Stimulated activated effector memory CD8-positive, alpha-beta T cell treated with anti-CD3 and anti-CD28 coated beads, Interleukin-12 subunit alpha, Interleukin-12 subunit beta, amount 100 ng/mL, for 72 hours (primary cell): ENCODE data around the gene TBC1D22A.
A peak's percentile ranks its signal among the peaks of the same experiment; 100 is the strongest.
"Not testable (repeated sequence)": the region's sequence is repeated elsewhere in the genome, so short reads cannot be mapped to it uniquely, and the experiment has no call there.

Source experiments
- ATAC-seq: fragments of 150-1000 bp; cut with Tn5 transposase; 2 replicates; pipeline ENCODE4 v1.10.0; 2021
- DNase-seq, 2 donors: peaks; one replicate each; pipeline ENCODE4 v3.0.0; 2021 to 2022; ENCODE audit warnings: low spot score in 2 of 2
- H3K27ac Mint-ChIP-seq: one replicate; pipeline ENCODE4 v1.8.0; 2022; ENCODE audit warnings: mild to moderate bottlenecking, mixed read lengths
- H3K36me3 Mint-ChIP-seq: one replicate; pipeline ENCODE4 v1.8.0; 2022; ENCODE audit warnings: mild to moderate bottlenecking, mixed read lengths
- H3K4me1 Mint-ChIP-seq: one replicate; pipeline ENCODE4 v1.8.0; 2022; ENCODE audit warnings: mixed read lengths
- H3K4me3 Mint-ChIP-seq: one replicate; pipeline ENCODE4 v1.8.0; 2022; ENCODE audit warnings: mild to moderate bottlenecking, mixed read lengths
- H3K9me3 Mint-ChIP-seq: one replicate; pipeline ENCODE4 v1.8.0; 2022; ENCODE audit warnings: mixed read lengths

Gene TBC1D22A

DNA sequence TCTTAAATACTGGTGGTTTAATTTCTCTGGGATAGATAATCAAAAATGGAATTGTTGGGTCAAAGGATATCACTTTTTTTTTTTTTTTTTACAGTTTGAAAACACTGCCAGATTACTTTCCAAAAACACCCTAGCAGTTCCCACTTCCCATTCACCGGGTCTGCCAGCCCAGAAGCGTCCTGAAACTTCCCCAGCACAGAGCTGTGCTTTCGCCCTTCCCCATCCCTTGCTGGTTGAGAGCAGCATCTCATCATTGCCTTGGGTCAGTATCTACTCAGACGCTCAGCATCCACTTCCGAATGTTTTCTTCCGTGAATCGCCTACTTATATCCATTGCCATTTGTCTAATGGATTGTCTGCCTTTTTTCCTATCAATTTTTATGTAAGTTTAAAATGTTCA is 29.9 kb upstream of the TBC1D22A start:
- H3K4me3 Mint-ChIP-seq, result peak overlapping the region; percentile 76
- no peaks in the 10 kb centered on the region for H3K9me3 Mint-ChIP-seq
- DNase-seq, result no peak
- peaks cover 73% of the 10 kb centered on the region for H3K4me1 Mint-ChIP-seq
- peaks cover 84% of the 10 kb centered on the region for H3K36me3 Mint-ChIP-seq
- H3K27ac Mint-ChIP-seq, result peak overlapping the region; percentile 94
- ATAC-seq, result no peak

GRCh38 chr22:46734213-46734722 is 28.2 kb upstream of the TBC1D22A start:
- H3K9me3 Mint-ChIP-seq, DNase-seq, ATAC-seq: not testable (repeated sequence)
- H3K4me1 Mint-ChIP-seq, result peaks cover 67% of the 10 kb centered on the region
- peaks cover 72% of the 10 kb centered on the region for H3K36me3 Mint-ChIP-seq
- H3K4me3 Mint-ChIP-seq, result peak overlapping the region; percentile 97
- peak overlapping the region; percentile 97 for H3K27ac Mint-ChIP-seq

DNA sequence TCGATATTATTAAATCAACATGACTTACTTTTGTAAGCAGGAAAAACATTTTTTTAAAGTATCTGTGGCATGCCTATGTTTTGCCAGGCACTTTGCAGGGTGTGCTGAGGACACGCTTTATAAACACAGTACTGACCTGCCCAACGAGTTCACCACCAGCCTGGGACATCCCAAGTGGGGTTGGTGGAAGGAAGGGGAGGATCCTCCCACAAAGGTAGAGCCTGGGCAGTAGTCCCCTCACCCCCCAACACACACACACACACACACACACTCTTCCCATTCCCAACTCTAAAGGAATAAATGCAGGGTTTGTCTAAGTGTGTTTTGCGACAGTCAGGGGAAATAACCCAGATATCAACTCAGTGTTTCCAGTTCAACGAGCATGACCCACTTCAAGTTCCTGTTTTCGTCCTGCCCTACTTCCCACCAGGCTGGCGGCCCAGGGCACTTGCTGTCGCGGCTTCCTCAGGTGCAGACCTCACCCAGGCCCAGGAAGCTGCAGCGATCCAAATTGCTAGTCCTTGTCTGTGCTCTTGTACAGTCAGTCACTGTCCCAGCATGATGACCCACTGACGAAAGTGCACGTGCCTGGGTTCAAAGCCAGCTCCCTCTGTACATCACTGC is 27.5 kb upstream of the TBC1D22A start:
- peaks cover 71% of the 10 kb centered on the region for H3K4me1 Mint-ChIP-seq
- H3K4me3 Mint-ChIP-seq, result peak overlapping the region; percentile 97
- DNase-seq (no peak), ATAC-seq (peak; percentile 9)
- peak overlapping the region; percentile 97 for H3K27ac Mint-ChIP-seq
- no peaks in the 10 kb centered on the region for H3K9me3 Mint-ChIP-seq
- peaks cover 65% of the 10 kb centered on the region for H3K36me3 Mint-ChIP-seq

DNA sequence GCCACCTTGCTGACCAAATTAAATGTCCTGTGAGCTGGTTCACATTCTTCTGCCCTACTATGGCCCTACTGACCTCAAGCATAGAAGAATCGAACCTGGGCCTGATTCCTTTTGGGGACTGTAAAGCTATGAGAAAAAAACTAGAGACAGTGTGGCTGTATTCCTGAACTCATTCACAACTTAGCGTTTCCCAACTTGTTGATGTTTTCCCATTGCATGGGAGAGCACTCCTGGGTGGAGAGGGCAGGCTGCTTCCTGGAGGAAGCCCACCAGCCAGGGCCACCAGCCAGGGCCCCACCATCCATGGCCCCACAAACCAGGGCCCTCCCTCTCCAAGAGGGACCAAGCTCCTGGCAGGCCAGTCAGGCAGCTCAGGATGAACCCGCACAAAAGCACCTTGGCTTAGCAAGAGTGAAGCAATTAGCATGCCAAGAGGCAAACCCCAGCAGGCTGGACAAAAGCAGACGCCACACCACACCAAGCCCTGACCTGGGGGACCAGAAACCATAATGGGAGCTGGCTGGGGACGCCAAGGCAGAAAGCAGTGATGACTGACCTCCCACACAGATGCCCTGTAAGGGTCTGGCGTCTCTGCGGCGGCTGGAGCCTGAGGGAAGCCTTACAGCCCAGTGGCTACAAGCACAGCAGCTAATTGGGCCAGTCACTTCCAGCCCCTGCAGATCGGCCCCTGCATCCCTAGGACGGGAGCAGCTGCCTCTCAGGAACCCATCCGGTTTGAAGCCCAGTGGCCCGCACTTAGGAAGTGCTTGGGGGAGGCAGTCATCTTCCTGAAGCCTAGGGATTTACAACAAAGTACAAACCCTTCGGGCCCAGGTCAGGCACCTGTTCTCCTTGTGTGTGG is 26.5 kb upstream of the TBC1D22A start:
- ATAC-seq, result no peak
- peaks cover 61% of the 10 kb centered on the region for H3K4me1 Mint-ChIP-seq
- peak overlapping the region; percentile 97 for H3K4me3 Mint-ChIP-seq
- H3K9me3 Mint-ChIP-seq, result no peaks in the 10 kb centered on the region
- no peak for DNase-seq
- H3K27ac Mint-ChIP-seq, result peak overlapping the region; percentile 97
- peaks cover 56% of the 10 kb centered on the region for H3K36me3 Mint-ChIP-seq

- Mint-ChIP-seq H3K4me3 (peak overlapping the region; percentile 97), H3K36me3 (peaks cover 48% of the 10 kb centered on the region), H3K27ac (peak overlapping the region; percentile 97), H3K9me3 (no peaks in the 10 kb centered on the region), H3K4me1 (peaks cover 54% of the 10 kb centered on the region)
- ATAC-seq, result no peak
- no peak for DNase-seq
These were observed 25.7 kb upstream of the TBC1D22A start for GRCh38 chr22:46736705-46737104.

DNA sequence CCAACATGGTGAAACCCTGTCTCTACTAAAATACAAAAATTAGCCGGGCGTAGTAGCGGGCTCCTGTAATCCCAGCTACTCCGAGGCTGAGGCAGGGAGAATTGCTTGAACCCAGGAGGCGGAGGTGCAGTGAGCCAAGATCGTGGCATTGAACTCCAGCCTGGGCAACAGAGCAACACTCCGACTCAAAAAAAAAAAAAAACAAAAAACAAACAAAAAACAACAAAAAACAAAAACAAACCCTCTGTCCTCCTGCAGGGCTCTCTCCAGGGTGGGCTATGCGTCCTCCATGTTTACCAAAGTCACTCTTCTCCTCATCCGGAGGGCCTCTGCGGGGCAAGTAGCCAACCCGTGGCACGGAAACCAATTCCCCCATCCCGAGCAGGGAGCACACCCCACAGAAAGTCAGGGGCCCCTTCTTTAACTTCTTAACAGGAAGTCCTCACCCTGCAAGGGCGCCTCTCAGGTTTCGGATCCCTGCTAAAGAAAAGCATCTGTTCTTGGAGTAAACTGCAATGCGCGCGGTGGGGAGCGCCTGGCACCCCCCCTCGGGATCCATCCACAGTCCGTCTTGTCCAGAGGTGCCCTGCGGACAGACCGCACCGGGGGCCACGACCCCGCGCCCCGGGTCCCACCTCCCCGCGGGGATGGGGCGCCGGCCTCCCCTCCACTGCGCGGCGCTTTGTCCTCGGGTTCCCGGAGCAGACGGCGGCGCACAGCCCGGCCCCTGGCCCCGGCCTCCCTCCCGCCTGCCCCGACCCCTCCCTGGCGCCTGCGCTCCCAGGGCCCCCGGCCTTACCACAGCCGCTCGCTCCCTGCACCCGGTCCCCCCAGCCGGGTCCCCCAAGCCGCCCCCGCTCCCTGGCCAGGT is 25.1 kb upstream of the TBC1D22A start:
- peak overlapping the region; percentile 97 for H3K27ac Mint-ChIP-seq

DNA sequence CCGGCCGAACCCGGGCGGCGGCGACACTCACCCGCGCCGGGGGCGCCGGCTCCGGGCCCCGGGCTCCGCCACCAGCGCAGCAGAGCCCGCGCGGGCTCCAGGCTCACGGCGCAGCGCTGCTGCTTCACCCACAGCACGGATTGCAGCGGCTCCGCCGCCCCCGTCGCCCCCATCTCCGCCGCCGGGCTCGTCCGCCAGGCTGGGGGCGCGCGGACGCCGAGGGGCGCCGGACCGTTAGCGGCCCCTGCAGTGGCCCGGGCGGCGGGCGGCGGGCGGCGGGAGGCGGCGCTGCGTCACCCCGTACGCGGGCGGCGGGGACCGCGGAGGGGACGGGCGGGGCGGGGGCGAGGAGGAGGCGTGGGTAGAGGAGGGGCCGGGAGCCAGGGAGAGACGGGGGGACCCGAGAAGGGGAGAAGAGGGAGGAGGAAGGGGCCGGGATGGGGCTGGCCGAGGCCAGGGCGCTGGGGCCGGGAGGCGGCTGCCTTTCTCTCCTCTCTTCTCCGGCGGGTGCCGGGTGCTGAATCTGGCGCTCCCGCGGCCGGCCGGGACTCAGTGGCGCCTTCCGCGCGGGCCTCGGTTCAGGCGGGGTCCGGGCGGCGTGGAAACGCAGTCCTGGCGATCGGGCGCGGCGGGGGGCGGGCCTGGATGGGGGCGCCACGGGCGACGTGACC is 24.3 kb upstream of the TBC1D22A start, which contains the start of gene CERK:
CERK (minus strand) TSS at position 277 of the 671 bp plus-strand sequence; CDS start at position 173, 104 bp downstream.
- H3K27ac Mint-ChIP-seq, result peak within 1 kb of the TSS; percentile 97
- DNase-seq (peak; percentile 32 to 76), ATAC-seq (peak; percentile 63)
- peaks cover 49% of the 10 kb centered on the region for H3K4me1 Mint-ChIP-seq
- H3K9me3 Mint-ChIP-seq, result peaks cover 4% of the 10 kb centered on the region
- peaks cover 37% of the 10 kb centered on the region for H3K36me3 Mint-ChIP-seq
- peak within 1 kb of the TSS; percentile 97 for H3K4me3 Mint-ChIP-seq

More for the DNA sequence above, 25.1 kb upstream of the TBC1D22A start:
- Mint-ChIP-seq H3K4me1 (peaks cover 49% of the 10 kb centered on the region), H3K9me3 (no peaks in the 10 kb centered on the region), H3K4me3 (peak overlapping the region; percentile 97), H3K36me3 (peaks cover 42% of the 10 kb centered on the region)
- ATAC-seq, result peak; percentile 35
- peak; percentile 34 to 75 for DNase-seq

DNA sequence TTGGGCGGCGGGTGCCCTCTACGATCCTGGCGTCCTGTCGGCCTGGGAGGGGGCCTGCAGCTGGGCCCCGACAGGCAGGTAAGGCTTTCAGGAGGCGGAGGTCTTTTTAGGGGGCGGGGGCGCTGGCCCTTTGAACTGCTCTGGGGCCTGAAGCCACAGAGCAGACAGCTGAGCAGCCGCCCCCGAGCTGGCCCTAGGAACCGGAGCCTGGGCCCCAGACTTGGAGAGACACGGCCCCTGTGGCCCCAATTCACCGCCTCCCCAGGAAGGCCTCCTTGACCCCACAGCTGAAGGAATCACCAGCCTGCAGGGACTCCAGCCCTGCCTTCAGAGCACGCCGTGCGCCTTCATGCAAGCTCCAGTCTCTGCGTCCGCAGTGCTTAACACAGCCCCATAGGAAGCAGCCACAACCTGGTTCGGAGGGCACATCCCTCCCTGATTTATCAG is 23.8 kb upstream of the TBC1D22A start:
- H3K27ac Mint-ChIP-seq, result peak overlapping the region; percentile 85

DNA sequence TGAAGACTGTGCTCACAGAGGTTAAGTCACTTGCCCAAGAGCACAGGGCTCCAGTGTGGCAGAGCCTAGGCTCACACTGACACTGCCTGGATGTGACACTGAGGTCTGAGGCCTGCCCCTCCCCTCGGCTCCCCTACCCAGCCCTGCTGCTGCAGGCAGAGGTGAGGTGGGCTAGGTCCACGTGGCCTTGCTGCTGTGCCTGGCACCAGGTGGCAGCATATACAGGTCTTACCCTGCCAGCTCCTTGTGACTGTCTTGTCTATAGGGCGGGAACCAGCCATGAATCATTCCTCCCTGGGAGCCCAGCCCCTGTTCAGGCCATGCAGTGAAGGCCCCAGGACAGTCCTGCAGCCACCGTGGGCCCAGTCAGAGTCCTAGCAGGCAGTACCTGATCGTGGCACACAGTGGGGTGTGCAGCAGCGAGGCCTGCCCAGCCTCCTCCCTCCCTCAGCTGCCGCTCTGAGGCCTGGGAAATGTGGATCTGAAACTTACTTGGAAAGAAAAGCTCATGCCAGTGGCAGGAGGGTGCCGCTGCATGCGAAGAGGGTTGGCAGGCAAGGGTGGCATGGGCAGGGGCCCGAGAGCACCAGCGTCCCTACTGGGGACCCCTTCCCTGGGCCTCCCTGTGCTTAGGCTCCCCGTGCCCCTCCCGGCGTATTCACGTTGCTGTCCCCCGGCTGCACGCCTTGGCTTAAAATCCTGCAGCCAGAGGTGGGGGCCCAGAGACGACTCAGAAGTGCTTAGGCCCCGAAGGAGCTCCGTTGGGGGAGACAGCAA is 23.2 kb upstream of the TBC1D22A start:
- Mint-ChIP-seq H3K9me3 (peaks cover 4% of the 10 kb centered on the region), H3K27ac (peak overlapping the region; percentile 85), H3K4me1 (peaks cover 44% of the 10 kb centered on the region)

More for the DNA sequence above, 23.8 kb upstream of the TBC1D22A start:
- H3K36me3 Mint-ChIP-seq, result peaks cover 37% of the 10 kb centered on the region
- peaks cover 49% of the 10 kb centered on the region for H3K4me1 Mint-ChIP-seq
- no peak for ATAC-seq
- no peak for DNase-seq
- peak overlapping the region; percentile 97 for H3K4me3 Mint-ChIP-seq
- H3K9me3 Mint-ChIP-seq, result peaks cover 4% of the 10 kb centered on the region

DNA sequence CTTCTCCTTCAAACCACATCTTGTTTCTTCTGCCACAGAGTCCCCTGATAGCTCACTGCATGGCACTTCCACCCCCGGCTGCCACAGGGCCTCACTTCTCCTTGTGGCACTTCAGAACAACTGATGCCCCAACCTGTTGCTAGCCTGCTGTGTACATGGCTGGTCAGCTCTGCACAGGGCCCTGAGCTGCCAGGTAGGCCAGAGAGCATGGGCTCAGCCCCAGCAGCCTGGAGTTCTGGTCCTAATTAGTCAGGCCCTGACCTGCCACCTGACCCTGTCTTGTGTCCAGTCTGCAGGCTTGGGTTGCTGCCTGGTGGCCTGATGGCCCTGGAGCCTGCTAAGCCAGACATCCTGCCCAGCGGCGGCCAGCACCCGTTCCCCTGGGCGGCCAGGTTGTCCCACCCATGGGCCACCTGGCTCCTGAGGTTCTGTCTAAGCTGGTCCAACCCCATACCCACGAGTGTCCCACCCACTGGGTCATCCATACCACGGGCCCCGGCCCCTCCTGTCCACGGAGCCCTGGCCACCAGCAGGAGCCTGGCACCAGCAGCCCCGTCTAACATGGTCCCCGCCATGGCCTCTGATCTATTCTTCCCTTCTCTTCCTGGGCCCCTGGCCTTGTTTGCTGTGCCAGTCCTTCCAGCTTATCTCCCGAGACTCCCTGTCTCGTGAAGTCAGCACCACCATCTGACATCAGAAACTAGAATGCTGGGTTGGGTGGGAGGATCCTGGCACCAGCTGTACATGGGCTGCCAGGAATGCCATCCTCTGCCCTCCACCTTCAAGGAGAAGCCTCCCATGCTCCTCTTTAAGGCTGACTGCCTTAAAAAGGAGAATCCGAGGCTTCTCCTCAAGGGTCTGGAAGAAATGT is 21.3 kb upstream of the TBC1D22A start:
- H3K9me3 Mint-ChIP-seq, result peaks cover 4% of the 10 kb centered on the region
- H3K27ac Mint-ChIP-seq, result peak overlapping the region; percentile 80
- DNase-seq, result no peak
- H3K36me3 Mint-ChIP-seq, result peaks cover 19% of the 10 kb centered on the region
- peaks cover 25% of the 10 kb centered on the region for H3K4me1 Mint-ChIP-seq
- no peak overlapping the region for H3K4me3 Mint-ChIP-seq
- no peak for ATAC-seq

More for the DNA sequence above, 23.2 kb upstream of the TBC1D22A start:
- H3K36me3 Mint-ChIP-seq, result peaks cover 34% of the 10 kb centered on the region
- peak; percentile 39 to 73 for DNase-seq
- peak overlapping the region; percentile 97 for H3K4me3 Mint-ChIP-seq
- peak; percentile 75 for ATAC-seq

GRCh38 chr22:46741974-46742519 is 20.4 kb upstream of the TBC1D22A start:
- Mint-ChIP-seq H3K9me3 (peaks cover 4% of the 10 kb centered on the region), H3K36me3 (peaks cover 10% of the 10 kb centered on the region), H3K4me1 (peaks cover 16% of the 10 kb centered on the region), H3K4me3 (no peak overlapping the region), H3K27ac (no peak overlapping the region)
- no peak for DNase-seq
- no peak for ATAC-seq

- Mint-ChIP-seq H3K27ac (no peak overlapping the region), H3K9me3 (peaks cover 4% of the 10 kb centered on the region), H3K4me3 (no peak overlapping the region), H3K4me1 (peaks cover 11% of the 10 kb centered on the region), H3K36me3 (peaks cover 5% of the 10 kb centered on the region)
- no peak for ATAC-seq
- no peak for DNase-seq
These were observed 19.8 kb upstream of the TBC1D22A start for GRCh38 chr22:46742576-46743221.
